Endothelial cell (in vitro differentiated cells): Measurements from ENCODE around the gene PRPF4. TPM values are rescaled to one million over a fixed set of nuclear protein-coding genes. Genes with fewer than 3 reads are reported as not detected.
"Not testable (repeated sequence)": the region's sequence is repeated elsewhere in the genome, so short reads cannot be mapped to it uniquely, and the experiment has no call there.

Experiments
- DNase-seq: peaks from one replicate; pipeline ENCODE4 v3.0.0; 2021; ENCODE audit warnings: low spot score
- H3K27ac Mint-ChIP-seq: one replicate; pipeline ENCODE4 v1.8.0; 2021; ENCODE audit warnings: mixed read lengths, inconsistent platforms; ENCODE audit not compliant: unreplicated experiment
- H3K27me3 Mint-ChIP-seq: one replicate; pipeline ENCODE4 v1.8.0; 2021; ENCODE audit warnings: mild to moderate bottlenecking, moderate library complexity, mixed read lengths, inconsistent platforms; ENCODE audit not compliant: unreplicated experiment
- H3K36me3 Mint-ChIP-seq: one replicate; pipeline ENCODE4 v1.8.0; 2021; ENCODE audit warnings: mild to moderate bottlenecking, low read depth, mixed read lengths, inconsistent platforms; ENCODE audit not compliant: unreplicated experiment
- H3K4me1 Mint-ChIP-seq: one replicate; pipeline ENCODE4 v1.8.0; 2021; ENCODE audit warnings: mild to moderate bottlenecking, mixed read lengths, inconsistent platforms; ENCODE audit not compliant: unreplicated experiment
- H3K4me3 Mint-ChIP-seq: one replicate; pipeline ENCODE4 v1.8.0; 2021; ENCODE audit warnings: mild to moderate bottlenecking, mixed read lengths, inconsistent platforms; ENCODE audit not compliant: unreplicated experiment
- H3K9me3 Mint-ChIP-seq: one replicate; pipeline ENCODE4 v1.8.0; 2021; ENCODE audit warnings: mixed read lengths, inconsistent platforms; ENCODE audit not compliant: unreplicated experiment
- CTCF ChIP-seq: fragments of 200-600 bp; sonication (generic); IDR thresholded peaks from one replicate; pipeline ENCODE4 v1.5.0; 2021; ENCODE audit warnings: antibody characterized with exemption; ENCODE audit not compliant: unreplicated experiment
- total RNA-seq: library from RNA; stranded (reverse); fragmentation: NEBNext Ultra II Directional; extraction: Animal tissue kit (Norgen Biotek cat#: 25700); gene quantifications from one replicate; pipeline ENCODE4 v1.2.1, GENCODE V29; 2021; ENCODE audit not compliant: unreplicated experiment

The PRPF4 gene
- total RNA-seq, 1 donor from 2014 or later: 20.5 TPM

GRCh38 chr9:113245894-113246293 is 29.6 kb upstream of the PRPF4 start:
- no peaks in the 10 kb centered on the region for H3K4me1 Mint-ChIP-seq
- H3K4me3 Mint-ChIP-seq: no peak overlapping the region
- H3K27me3 Mint-ChIP-seq: no peaks in the 10 kb centered on the region
- peaks cover 3% of the 10 kb centered on the region for H3K36me3 Mint-ChIP-seq
- peak overlapping the region; percentile 52 for H3K27ac Mint-ChIP-seq
- no peaks in the 10 kb centered on the region for H3K9me3 Mint-ChIP-seq
- TF ChIP-seq CTCF: no peak
- no peak for DNase-seq

- H3K36me3 Mint-ChIP-seq: peaks cover 3% of the 10 kb centered on the region
- H3K27me3 Mint-ChIP-seq: no peaks in the 10 kb centered on the region
- TF ChIP-seq CTCF: no peak
- no peak overlapping the region for H3K27ac Mint-ChIP-seq
- H3K4me1 Mint-ChIP-seq: no peaks in the 10 kb centered on the region
- no peaks in the 10 kb centered on the region for H3K9me3 Mint-ChIP-seq
- DNase-seq: no peak
- no peak overlapping the region for H3K4me3 Mint-ChIP-seq
These were observed 28.5 kb upstream of the PRPF4 start for GRCh38 chr9:113246928-113247327.

- no peak for TF ChIP-seq CTCF
- no peak overlapping the region for H3K4me3 Mint-ChIP-seq
- DNase-seq: no peak
These were observed 27.8 kb upstream of the PRPF4 start for GRCh38 chr9:113247640-113248039.

GRCh38 chr9:113249661-113250060 is 25.8 kb upstream of the PRPF4 start:
- not testable (repeated sequence) for H3K9me3 Mint-ChIP-seq, H3K4me3 Mint-ChIP-seq, H3K27me3 Mint-ChIP-seq, DNase-seq, H3K4me1 Mint-ChIP-seq, H3K27ac Mint-ChIP-seq, H3K36me3 Mint-ChIP-seq

More at GRCh38 chr9:113247640-113248039, 27.8 kb upstream of the PRPF4 start:
- Mint-ChIP-seq H3K36me3 (peaks cover 3% of the 10 kb centered on the region), H3K27ac (no peak overlapping the region), H3K9me3 (no peaks in the 10 kb centered on the region), H3K27me3 (no peaks in the 10 kb centered on the region), H3K4me1 (no peaks in the 10 kb centered on the region)

- no peaks in the 10 kb centered on the region for H3K9me3 Mint-ChIP-seq
- H3K4me1 Mint-ChIP-seq: no peaks in the 10 kb centered on the region
- no peak for DNase-seq
- no peak for TF ChIP-seq CTCF
- peaks cover 3% of the 10 kb centered on the region for H3K36me3 Mint-ChIP-seq
- H3K4me3 Mint-ChIP-seq: no peak overlapping the region
- no peaks in the 10 kb centered on the region for H3K27me3 Mint-ChIP-seq
- H3K27ac Mint-ChIP-seq: no peak overlapping the region
These were observed 24.7 kb upstream of the PRPF4 start for GRCh38 chr9:113250807-113251206.

- H3K36me3 Mint-ChIP-seq: peaks cover 5% of the 10 kb centered on the region
- no peak for DNase-seq
- H3K27ac Mint-ChIP-seq: no peak overlapping the region
- no peak for TF ChIP-seq CTCF
- no peaks in the 10 kb centered on the region for H3K9me3 Mint-ChIP-seq
- no peaks in the 10 kb centered on the region for H3K4me1 Mint-ChIP-seq
- peaks cover 1% of the 10 kb centered on the region for H3K27me3 Mint-ChIP-seq
- no peak overlapping the region for H3K4me3 Mint-ChIP-seq
These were observed 20.5 kb upstream of the PRPF4 start for GRCh38 chr9:113254991-113255390.
